GM12864 (cell line): ENCODE data around the gene CTTN.

Experiments
- DNase-seq: peaks from one replicate; pipeline ENCODE4 v3.0.0-alpha.2; 2011; ENCODE audit warnings: low read depth
- H3K4me3 ChIP-seq: 2 replicates; pipeline ENCODE4 v1.5.1; 2011; ENCODE audit warnings: mild to moderate bottlenecking, low read depth, low read length, control low read depth
- CTCF ChIP-seq: IDR thresholded peaks from 2 replicates; pipeline ENCODE4 v1.5.1; 2011; ENCODE audit warnings: low read depth, mild to moderate bottlenecking, moderate library complexity, low read length, control low read depth, inconsistent platforms; ENCODE audit errors: missing control alignments

CTTN gene

GRCh38 chr11:70476669-70477068 lies 78.3 kb downstream of the CTTN start:
- no peak for TF ChIP-seq CTCF
- DNase-seq: no peak
- H3K4me3 ChIP-seq: no peak overlapping the region

GRCh38 chr11:70477176-70477575 lies 78.8 kb downstream of the CTTN start:
- DNase-seq: no peak
- H3K4me3 ChIP-seq: no peak overlapping the region
- TF ChIP-seq CTCF: no peak

GRCh38 chr11:70477609-70478008 lies 79.3 kb downstream of the CTTN start:
- H3K4me3 ChIP-seq: no peak overlapping the region
- no peak for TF ChIP-seq CTCF
- no peak for DNase-seq

GRCh38 chr11:70478166-70478890 lies 80.0 kb downstream of the CTTN start:
- H3K4me3 ChIP-seq: no peak overlapping the region
- no peak for DNase-seq
- no peak for TF ChIP-seq CTCF

GRCh38 chr11:70480711-70481110 lies 82.4 kb downstream of the CTTN start:
- DNase-seq: no peak
- TF ChIP-seq CTCF: no peak
- no peak overlapping the region for H3K4me3 ChIP-seq

GRCh38 chr11:70481625-70482528 lies 83.5 kb downstream of the CTTN start:
- H3K4me3 ChIP-seq: no peak overlapping the region
- DNase-seq: no peak

More at GRCh38 chr11:70481625-70482528, 83.5 kb downstream of the CTTN start:
- no peak for TF ChIP-seq CTCF
